Measurements from ENCODE around the gene RRP7A. TPM values are rescaled to one million over a fixed set of nuclear protein-coding genes. Genes with fewer than 3 reads are reported as not detected.
"Not testable (repeated sequence)": the region's sequence is repeated elsewhere in the genome, so short reads cannot be mapped to it uniquely, and the experiment has no call there.

The RRP7A gene, protein sequence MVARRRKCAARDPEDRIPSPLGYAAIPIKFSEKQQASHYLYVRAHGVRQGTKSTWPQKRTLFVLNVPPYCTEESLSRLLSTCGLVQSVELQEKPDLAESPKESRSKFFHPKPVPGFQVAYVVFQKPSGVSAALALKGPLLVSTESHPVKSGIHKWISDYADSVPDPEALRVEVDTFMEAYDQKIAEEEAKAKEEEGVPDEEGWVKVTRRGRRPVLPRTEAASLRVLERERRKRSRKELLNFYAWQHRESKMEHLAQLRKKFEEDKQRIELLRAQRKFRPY
- 79.9 TPM for polyA plus RNA-seq (2012; ENCODE audit: insufficient read depth, insufficient read length)

DNA sequence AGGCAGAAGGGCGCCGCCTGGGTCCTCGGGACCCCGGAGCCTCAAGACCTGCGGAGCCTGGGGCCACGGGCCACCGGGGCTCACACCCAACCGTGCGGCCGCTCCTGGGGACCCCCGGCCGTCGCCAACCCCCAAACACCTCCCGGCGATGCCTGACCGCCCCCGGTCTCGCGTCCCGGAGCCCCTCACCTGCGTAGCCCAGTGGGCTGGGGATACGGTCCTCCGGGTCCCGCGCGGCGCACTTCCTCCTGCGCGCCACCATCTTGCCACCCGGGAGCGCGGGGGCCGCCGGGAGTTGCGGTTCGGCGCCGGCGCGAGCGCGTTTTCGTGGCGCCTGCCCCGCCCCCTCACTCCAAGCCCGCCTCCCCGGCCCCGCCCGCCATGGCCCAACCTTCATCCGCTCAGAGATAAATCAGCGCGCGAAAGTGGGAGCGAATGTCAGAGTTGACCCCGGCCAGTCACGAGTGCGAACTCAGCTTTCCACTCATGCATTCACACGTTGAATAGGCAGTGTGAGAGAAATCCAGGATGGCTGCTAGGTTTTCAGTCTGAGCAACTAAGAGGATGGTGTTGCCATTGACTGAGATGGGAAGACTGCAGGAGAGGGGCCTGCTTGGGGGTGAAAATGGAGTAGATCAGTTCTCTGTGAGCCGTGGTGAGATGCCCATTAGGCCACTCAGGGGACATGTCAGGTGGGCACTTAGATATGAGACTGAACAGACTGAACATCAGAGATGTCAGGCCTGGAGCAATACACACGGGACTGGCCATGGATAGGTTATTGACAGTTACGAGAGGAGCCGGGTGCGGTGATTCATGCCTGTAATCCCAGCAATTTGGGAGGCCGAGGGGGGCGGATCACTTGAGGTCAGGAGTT is at the start of gene RRP7A:
Gene RRP7A, minus strand, starts transcription at position 272 of the 877 bp plus-strand sequence. Its CDS starts 10 bp downstream, at position 262.
- H3K4me3 ChIP-seq (ENCODE audit: low read length): peak within 1 kb of the TSS; percentile 67
- peak; percentile 58 for DNase-seq (ENCODE audit: low read depth, low spot score)

DNA sequence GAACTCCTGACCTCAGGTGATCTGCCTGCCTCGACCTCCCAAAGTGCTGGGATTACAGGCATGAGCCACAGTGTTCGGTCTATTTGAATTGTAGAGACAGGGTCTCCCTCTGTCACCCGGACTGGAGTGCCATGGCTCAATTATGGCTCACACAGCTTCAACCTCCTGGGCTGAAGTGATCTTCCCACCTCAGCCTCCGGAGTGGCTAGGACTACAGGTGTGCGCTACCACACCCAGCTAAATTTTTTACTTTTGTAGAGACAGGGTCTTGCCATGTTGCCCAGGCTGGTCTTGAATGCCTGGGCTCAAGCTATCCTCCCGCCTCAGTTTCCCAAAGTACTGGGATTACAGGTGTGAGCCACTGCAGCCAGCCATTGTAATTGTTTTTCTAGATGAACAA is 48.4 kb upstream of the RRP7A start:
- not testable (repeated sequence) for H3K4me3 ChIP-seq (ENCODE audit: low read length); DNase-seq (ENCODE audit: low read depth, low spot score)

DNA sequence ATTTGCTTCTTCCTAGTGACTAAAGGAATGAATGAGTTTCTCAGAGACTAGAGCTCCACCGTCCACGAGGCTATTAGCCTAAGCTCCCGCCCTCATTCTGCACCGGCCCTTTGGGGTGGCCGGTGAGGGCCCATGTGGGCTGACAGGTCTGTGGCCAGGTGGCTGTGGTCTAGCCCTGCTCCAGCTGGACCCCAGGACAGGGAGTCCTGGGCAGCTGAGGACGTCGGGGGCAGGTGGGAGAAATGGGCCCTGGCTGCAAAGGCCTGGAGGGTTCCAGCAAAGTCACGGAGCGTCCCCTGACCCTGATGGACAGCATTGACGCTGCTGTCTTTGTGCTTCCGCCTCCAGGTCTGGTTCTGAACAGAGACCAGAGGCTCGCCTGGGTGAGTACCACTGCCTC is 46.4 kb upstream of the RRP7A start:
- no peak for DNase-seq (ENCODE audit: low read depth, low spot score)

DNA sequence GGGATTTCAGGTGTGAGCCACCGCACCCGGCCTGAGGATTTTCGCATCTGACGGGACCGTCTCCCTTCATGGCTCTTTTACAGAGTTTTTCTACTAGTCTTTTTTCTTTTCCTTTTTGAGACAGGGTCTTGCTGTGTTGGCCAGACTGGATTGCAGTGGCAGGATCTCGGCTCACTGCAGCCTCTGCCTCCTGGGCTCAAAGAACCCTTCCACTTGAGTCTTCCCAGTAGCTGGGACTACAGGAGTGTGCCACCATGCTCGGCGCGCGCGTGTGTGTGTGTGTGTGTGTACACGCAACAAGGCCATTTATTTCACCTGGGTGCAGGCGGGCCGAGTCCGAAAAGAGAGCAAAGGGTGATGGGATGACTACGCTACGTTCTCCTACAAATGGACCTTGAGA is 45.1 kb upstream of the RRP7A start:
- H3K4me3 ChIP-seq (ENCODE audit: low read length): no peak overlapping the region
- no peak for DNase-seq (ENCODE audit: low read depth, low spot score)

More for the DNA sequence above, 46.4 kb upstream of the RRP7A start:
- no peak overlapping the region for H3K4me3 ChIP-seq (ENCODE audit: low read length)

DNA sequence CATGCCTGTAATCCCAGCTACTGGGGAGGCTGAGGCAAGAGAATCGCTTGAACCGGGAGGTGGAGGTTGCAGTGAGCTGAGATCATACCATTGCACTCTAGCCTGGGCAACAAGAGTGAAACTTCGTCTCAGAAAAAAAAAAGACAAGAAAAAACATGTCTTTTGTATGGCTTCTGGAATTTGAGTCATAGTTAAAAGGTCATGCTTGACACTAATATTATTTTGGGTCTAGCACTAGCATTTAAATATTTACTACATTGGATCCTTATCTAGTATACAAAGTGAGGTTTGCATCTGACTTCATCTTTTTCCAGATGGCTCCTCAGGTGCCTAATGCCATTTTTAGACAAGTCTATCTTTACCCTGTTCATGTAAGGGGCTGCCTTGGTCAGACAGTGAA is 44.3 kb upstream of the RRP7A start:
- not testable (repeated sequence) for DNase-seq (ENCODE audit: low read depth, low spot score); H3K4me3 ChIP-seq (ENCODE audit: low read length)

DNA sequence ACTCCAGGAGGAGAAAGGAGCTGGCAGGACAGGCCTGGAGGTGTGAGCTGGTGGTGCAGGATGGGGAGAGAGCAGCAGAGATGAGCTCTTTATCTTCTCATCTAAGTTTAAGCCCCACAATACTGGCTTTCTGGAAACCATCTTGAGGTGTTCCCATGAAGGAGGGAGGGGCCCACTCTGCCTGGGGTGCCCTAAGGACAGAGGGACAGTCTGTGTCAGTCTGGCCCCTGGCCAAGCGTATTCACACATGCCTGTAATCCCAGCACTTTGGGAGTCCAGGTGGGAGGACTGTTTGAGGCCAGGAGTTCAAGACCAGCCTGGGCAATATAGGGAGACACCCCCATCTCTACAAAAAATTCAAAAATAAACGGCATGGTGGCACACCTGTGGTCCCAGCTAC is 43.1 kb upstream of the RRP7A start:
- H3K4me3 ChIP-seq (ENCODE audit: low read length): no peak overlapping the region
- no peak for DNase-seq (ENCODE audit: low read depth, low spot score)

DNA sequence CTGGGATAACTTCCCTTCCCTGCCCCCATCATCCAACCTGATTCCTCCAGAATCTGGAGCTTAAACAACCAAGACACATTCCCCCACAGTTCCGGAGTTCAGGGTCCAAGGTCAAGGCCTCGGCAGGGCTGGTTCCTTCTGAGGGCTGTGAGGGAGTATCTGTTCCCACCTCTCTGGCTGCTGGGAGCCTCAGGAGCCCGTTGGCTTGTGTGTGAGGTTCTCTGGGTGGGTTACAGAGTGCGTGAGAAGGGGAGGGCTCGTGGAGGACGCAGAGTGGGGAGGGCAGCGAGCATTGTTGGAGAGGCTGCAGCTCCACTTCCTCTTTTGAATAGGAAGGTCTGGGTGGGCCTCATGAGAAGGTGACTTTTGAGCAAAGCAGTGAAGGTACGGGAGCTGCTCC is 42.7 kb upstream of the RRP7A start:
- no peak overlapping the region for H3K4me3 ChIP-seq (ENCODE audit: low read length)
- no peak for DNase-seq (ENCODE audit: low read depth, low spot score)

DNA sequence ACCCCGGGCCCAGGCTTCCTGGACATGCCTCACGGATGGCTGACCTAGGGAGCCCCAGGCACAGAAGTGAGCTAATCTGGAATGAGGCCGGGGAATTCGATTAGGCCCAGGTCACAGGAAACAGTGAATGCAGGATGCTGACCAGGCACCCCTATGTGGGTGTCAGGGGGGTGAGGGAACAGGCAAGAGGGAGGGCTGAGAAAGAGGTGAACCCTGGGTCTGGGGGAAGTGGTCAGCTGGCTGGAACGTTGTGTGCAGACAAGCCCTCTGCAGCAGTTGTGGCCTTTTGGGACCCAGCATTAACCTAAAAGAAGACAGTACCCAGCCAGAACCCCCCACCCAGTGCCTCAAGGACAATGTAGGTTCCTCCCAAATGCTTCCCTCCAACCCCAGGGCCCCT is 42.3 kb upstream of the RRP7A start:
- H3K4me3 ChIP-seq (ENCODE audit: low read length): no peak overlapping the region
- no peak for DNase-seq (ENCODE audit: low read depth, low spot score)

DNA sequence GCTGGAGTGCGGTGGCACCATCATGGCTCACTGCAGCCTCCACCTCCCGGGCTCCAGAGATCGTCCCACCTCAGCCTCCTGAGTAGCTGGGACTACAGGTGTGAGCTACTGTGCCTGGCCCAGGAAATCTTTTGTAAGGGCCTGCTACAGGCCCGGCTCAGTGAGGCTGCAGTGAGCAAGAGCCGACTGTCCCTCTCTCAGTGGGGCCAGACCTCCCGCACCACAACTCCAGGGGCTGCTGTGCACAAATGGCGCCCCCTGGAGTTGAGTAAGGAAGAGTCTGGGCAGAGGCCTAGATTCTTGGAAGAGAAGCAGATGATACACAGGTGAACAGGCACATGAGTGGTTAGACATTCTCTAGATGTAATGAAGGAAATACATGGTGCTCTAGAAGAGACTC is 41.2 kb upstream of the RRP7A start:
- DNase-seq (ENCODE audit: low read depth, low spot score): no peak
- no peak overlapping the region for H3K4me3 ChIP-seq (ENCODE audit: low read length)

DNA sequence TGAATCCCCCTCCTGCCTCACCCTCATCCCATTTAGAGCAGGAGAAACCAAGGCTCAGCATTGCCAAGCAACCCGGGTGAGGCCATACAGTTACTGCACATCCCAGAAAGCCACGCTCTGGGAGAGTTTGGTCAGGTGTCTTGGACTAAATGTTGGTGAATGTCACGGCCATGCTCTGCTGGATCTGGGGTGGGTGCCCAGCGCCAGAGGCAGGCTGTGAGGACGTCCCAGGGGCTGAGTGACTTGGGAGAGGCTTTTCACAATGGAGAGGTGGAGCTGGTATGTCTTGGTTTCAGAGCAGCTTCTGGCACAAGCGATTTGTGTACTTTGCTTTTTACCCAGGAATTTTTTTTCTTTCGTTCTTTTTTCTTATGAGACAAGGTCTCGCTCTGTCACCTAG is 40.8 kb upstream of the RRP7A start:
- DNase-seq (ENCODE audit: low read depth, low spot score): no peak
- H3K4me3 ChIP-seq (ENCODE audit: low read length): no peak overlapping the region

DNA sequence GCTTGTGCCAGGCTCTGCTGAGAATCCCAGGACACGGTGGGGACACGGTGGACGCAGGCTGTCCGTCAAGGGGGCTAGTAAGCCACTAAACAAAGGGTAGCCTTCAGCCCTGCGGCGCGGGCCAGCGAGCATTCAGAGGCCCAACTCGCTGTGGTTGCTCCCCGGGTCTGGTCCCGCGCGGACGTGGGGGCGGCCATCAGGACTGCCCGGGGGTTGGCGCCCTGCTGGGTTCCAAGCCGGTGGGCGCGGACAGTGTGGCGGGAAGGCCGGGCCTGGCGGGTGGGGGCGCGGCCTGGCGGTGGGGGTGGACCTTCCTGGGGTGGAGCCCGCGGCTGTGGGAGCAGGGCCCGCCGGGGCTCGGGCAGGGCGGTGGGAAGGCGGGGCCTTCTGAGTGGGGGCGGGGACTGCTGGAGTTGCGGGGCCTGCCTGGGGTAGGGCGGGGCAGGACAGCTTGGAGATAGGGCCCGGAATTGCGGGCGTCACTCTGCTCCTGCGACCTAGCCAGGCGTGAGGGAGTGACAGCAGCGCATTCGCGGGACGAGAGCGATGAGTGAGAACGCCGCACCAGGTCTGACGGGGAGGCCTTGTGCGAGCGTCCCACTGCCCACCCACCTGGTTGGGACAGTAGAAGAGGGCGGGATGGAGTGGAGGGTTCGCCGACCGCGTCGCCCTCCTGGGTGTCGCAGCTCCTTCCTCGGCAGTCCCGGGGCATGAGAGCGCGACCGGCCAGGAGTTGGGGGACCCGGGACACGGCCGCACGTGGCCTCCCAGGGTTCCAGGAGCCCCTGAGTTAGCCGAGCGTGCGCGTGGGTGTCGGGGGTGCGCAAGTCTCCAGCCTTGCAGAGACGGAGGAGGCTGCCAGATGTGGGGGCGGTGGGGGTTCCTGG is 34.1 kb upstream of the RRP7A start, which contains the start of gene SERHL2:
Gene SERHL2, plus strand, starts transcription at position 482 of the 887 bp plus-strand sequence. Its CDS starts 65 bp downstream, at position 547.
- H3K4me3 ChIP-seq (ENCODE audit: low read length): no peak within 1 kb of the TSS
- DNase-seq (ENCODE audit: low read depth, low spot score): peak; percentile 28

DNA sequence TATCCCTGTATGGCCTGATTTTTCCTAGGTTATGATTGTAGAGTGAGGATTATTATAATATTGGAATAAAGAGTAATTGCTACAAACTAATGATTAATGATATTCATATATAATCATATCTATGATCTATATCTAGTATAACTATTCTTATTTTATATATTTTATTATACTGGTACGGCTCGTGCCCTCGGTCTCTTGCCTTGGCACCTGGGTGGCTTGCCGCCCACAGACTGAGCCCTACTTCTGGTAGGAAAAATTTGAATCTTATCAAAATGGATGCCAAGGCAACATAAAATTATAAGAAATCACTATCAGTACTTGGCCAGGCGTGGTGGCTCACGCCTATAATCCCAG is 32.7 kb upstream of the RRP7A start:
- not testable (repeated sequence) for DNase-seq (ENCODE audit: low read depth, low spot score)

DNA sequence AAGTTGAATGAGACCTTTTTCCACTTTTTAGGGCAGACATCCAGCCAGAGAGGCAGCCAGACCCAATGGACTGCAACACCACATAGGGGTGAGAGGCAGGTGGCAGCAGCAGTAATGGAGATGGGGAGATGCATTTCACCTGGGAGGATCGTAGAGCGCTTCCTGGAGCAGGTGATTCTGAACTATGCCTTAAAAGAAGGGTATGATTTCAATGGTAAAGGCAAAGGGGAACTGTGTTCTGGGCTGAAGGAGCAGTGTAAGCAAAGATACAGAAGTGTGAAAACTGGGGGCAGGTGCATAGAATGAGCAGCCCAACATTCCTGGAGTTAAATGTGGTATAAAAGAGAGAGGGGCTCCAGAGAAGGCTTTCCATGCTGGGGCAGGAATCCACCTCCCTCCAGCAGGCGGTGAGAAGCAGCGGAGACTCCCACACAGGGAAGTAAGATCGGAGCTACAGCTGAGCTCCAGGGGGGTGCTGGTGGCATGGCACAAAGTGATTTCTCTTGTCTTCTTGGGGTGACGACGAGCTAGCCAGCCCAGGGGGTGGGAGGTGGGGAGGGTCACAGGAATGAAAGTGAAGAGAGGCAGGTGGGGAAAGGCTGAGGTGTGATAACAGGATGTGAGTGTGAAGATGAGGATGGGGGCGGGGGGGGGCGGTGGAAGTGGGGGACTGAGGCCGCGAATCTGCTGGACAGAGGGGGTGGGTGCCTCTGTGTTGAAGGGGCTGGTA is 29.9 kb upstream of the RRP7A start:
- no peak overlapping the region for H3K4me3 ChIP-seq (ENCODE audit: low read length)
- DNase-seq (ENCODE audit: low read depth, low spot score): no peak

More for the DNA sequence above, 32.7 kb upstream of the RRP7A start:
- not testable (repeated sequence) for H3K4me3 ChIP-seq (ENCODE audit: low read length)

DNA sequence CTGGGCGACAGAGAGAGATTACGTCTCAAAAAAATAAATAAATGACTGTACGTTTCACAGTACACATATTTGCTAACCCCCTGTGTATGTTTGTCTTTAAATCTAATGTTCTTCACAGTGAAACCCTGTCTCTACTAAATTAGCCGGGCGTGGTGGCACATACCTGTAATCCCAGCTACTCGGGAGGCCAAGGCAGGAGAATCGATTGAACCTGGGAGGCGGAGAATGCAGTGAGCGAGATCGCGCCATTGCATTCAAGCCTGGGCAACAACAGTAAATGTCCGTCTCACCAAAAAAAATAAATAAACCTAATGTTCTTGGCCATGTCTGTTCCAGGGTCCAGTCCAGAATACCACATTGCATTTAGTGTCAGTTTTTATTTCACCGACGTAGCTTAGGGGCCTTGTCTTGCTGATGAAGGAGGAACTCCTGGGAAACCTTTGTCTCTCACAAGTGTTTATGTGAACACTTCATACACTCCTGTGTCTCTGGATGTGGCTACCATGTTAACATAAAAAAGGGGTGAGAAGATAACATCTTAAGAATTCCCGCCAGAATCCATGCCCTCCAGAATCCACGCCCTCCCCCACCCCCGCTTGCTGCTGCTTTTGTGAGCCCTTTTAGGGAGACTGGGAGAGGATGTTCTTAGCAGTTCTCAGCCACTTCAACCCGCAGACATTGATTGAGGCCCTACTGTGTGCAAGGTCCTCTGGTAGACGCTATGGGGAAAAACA is 29.2 kb upstream of the RRP7A start:
- no peak for DNase-seq (ENCODE audit: low read depth, low spot score)
- H3K4me3 ChIP-seq (ENCODE audit: low read length): no peak overlapping the region

DNA sequence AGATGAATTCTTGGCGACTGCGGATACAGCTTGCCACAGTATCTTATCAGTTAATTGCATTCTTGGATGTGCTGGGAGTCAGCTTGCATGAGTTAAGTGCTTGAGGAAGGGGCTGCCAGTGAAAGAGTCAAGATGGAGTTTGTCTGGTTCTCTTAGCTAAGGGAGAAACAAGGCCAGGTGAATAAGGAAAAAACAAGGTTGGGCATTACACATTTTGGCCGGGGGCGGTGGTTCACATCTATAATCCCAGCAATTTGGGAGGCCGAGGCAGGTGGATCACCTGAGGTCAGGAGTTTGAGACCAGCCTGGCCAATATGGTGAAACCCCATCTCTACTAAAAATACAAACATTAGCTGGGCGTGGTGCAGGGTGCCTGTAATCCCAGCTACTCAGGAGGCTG is 28.5 kb upstream of the RRP7A start:
- H3K4me3 ChIP-seq (ENCODE audit: low read length); DNase-seq (ENCODE audit: low read depth, low spot score): not testable (repeated sequence)

DNA sequence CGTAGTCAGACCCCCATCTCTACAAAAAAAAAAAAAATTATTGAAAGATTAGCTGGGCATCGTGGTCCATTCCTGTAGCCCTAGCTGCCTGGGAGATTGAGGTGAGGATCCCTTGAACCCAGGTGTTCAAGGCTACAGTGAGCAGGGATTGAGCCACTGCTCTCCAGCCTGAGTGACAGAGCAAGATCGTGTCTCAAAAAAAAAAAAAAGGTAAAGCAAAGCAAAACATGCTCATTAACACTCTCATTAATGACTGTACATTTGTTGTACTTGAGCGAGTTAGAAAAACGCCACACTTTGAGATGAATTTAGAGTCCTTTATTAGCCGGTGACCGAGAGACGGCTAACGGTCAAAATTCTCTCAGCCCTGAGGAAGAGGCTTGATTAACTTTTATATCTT is 28.0 kb upstream of the RRP7A start:
- DNase-seq (ENCODE audit: low read depth, low spot score): no peak
- H3K4me3 ChIP-seq (ENCODE audit: low read length): no peak overlapping the region

DNA sequence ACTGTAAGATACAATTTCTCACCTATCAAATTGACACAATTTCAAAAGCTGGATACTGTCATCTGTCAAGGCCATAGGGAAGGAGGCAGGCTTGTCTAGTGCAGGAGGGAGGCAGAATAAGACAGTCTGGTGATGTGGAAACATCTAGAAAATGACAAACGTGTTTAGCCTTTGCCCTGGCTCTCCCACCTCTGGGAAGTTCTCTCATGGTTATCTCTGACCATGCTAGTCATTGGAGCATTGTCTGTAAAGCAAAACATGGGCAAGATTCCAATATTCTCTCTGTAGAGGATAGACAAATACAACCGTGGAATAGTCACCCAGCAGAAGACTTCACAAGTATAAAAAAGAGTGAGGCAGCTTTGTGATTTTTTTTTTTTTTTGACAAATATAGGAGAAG is 25.1 kb upstream of the RRP7A start:
- no peak overlapping the region for H3K4me3 ChIP-seq (ENCODE audit: low read length)
- no peak for DNase-seq (ENCODE audit: low read depth, low spot score)

DNA sequence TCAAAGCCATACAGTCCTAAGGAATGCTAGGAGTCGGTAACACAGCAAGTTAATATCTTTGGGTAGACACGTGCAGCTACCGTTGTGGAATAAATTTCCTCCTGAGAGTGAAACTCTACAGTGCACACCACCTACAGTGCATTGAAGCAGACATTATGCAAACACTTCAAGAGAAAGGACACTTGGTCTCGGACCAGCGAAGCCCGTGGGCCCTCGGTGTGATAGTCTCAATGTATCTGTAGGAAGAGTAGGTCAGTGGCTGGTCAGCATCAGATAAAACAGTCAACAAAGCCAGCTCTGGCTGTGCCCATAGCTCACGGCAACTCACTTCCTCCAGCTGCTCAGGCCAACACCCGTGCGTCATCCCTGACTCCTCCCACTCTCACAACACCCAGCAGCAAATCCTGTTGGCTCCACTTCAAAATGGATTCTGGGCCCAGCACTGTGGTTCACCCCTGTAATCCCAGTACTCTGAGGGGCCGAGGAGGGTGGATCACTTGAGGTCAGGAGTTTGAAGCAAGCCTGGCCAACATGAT is 19.7 kb upstream of the RRP7A start:
- not testable (repeated sequence) for DNase-seq (ENCODE audit: low read depth, low spot score); H3K4me3 ChIP-seq (ENCODE audit: low read length)

All from Jurkat, Clone E6-1 (cell line).